Measurements from ENCODE around the gene TECPR2. TPM values are rescaled to one million over a fixed set of nuclear protein-coding genes. Genes with fewer than 3 reads are reported as not detected.
A peak's percentile ranks its signal among the peaks of the same experiment; 100 is the strongest.

Gene TECPR2
- total and polyA plus RNA-seq, 2 of the 13 experiments (the other 11 are each of a cell fraction or from before 2014, with no cell fraction given): 3.5 to 5.7 TPM

DNA sequence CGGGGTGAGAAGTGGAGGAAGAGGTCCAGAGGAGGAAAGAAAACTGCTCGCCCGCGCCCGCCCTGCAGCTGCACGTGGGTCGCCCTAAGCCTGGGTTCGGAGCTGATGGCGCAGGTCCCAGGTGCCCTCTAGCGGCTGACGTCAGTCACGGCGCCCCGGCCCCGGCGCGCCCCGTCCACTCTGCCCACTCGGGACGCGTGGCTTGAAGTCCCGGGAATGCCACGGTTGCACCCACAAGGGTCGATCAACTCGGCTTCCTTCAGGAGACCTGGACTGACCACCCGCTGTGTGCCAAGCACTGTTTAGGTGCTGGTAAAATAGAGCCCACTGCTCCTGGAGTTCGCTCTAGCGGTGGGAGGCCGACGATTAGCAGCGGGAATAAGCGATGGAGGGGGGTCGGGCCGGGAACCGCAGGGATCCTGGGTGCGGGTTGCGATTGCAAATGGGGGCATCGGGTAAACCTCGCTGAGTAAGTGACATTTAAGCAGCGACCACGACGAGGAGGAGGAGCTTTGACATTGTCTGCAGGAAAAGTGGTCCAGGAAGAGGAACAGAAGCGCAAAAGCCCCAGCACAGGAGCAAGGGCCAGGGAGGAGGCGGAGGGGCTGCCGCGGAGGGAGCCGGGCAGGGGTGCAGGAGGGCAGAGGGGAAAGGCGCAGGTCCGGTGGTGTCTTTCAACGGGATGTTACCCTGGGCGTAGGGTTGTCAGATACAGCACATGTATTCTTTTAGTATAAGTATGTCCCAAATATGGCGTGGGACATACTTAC is 48.3 kb upstream of the TECPR2 start (continued):
- no peak for TF ChIP-seq ZBTB49 (CRISPR knock-in tag; IDR thresholded peaks at IDR 0.05; ENCODE audit: borderline replicate concordance)
- peak; percentile 96 for TF ChIP-seq KDM5A (IDR thresholded peaks at IDR 0.05; ENCODE audit: borderline replicate concordance, low read length)
- TF ChIP-seq NCOA5 (CRISPR knock-in tag; IDR thresholded peaks at IDR 0.05): no peak
- TF ChIP-seq, protein P1, sequence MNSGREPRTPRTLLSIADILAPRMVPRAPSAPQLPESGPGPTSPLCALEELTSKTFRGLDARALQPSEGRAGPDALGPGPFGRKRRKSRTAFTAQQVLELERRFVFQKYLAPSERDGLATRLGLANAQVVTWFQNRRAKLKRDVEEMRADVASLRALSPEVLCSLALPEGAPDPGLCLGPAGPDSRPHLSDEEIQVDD (CRISPR knock-in tag; IDR thresholded peaks at IDR 0.05; ENCODE audit: borderline replicate concordance): no peak
- TF ChIP-seq ZNF792 (CRISPR knock-in tag; IDR thresholded peaks at IDR 0.05): peak; percentile 82; the same call in 1 of the 2 replicates
- TF ChIP-seq ZNF333 (CRISPR knock-in tag; IDR thresholded peaks at IDR 0.05; ENCODE audit: borderline replicate concordance): 0 out of 2 replicates have a peak, but pooled peaks have one; percentile 73
- no peak for TF ChIP-seq ZNF432 (CRISPR knock-in tag; IDR thresholded peaks at IDR 0.05; ENCODE audit: borderline replicate concordance)
- no peak for TF ChIP-seq SAFB2 (CRISPR knock-in tag; IDR thresholded peaks at IDR 0.05; ENCODE audit: borderline replicate concordance, low read depth)
- no peak for TF ChIP-seq EZH2 (conservative IDR thresholded peaks at IDR 0.05; ENCODE audit: low read depth, low read length)
- no peak for TF ChIP-seq FLYWCH1 (CRISPR knock-in tag; IDR thresholded peaks at IDR 0.05)
- no peak; the same call in 1 of the 2 replicates for TF ChIP-seq ZNF639 (CRISPR knock-in tag; conservative IDR thresholded peaks at IDR 0.05)
- peak; percentile 68 for TF ChIP-seq ZMYM3 (CRISPR knock-in tag; IDR thresholded peaks at IDR 0.05)
- no peak for TF ChIP-seq MIER3 (CRISPR knock-in tag; IDR thresholded peaks at IDR 0.05; ENCODE audit: borderline replicate concordance)
- peak; percentile 78 for TF ChIP-seq ZMYM2 (CRISPR knock-in tag; IDR thresholded peaks at IDR 0.05)
- TF ChIP-seq ZNF30 (CRISPR knock-in tag; IDR thresholded peaks at IDR 0.05): no peak
- 0 out of 2 replicates have a peak, but pooled peaks have one; percentile 61 for TF ChIP-seq TGIF2 (CRISPR knock-in tag; IDR thresholded peaks at IDR 0.05)
- no peak for TF ChIP-seq ZNF569 (CRISPR knock-in tag; IDR thresholded peaks at IDR 0.05; ENCODE audit: borderline replicate concordance)
- TF ChIP-seq ZNF781 (CRISPR knock-in tag; IDR thresholded peaks at IDR 0.05; ENCODE audit: borderline replicate concordance, not compliant biosample characterization): peak; percentile 78
- TF ChIP-seq ASH2L (IDR thresholded peaks at IDR 0.05; ENCODE audit: insufficient read length, low read depth, low read length): peak; percentile 72
- TF ChIP-seq ZSCAN21 (CRISPR knock-in tag; IDR thresholded peaks at IDR 0.05; ENCODE audit: borderline replicate concordance): 0 out of 2 replicates have a peak, but pooled peaks have one; percentile 47
- TF ChIP-seq, protein P2, sequence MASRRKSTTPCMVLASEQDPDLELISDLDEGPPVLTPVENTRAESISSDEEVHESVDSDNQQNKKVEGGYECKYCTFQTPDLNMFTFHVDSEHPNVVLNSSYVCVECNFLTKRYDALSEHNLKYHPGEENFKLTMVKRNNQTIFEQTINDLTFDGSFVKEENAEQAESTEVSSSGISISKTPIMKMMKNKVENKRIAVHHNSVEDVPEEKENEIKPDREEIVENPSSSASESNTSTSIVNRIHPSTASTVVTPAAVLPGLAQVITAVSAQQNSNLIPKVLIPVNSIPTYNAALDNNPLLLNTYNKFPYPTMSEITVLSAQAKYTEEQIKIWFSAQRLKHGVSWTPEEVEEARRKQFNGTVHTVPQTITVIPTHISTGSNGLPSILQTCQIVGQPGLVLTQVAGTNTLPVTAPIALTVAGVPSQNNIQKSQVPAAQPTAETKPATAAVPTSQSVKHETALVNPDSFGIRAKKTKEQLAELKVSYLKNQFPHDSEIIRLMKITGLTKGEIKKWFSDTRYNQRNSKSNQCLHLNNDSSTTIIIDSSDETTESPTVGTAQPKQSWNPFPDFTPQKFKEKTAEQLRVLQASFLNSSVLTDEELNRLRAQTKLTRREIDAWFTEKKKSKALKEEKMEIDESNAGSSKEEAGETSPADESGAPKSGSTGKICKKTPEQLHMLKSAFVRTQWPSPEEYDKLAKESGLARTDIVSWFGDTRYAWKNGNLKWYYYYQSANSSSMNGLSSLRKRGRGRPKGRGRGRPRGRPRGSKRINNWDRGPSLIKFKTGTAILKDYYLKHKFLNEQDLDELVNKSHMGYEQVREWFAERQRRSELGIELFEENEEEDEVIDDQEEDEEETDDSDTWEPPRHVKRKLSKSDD (CRISPR knock-in tag; IDR thresholded peaks at IDR 0.05; ENCODE audit: low read depth): no peak
- TF ChIP-seq CAMTA2 (CRISPR knock-in tag; IDR thresholded peaks at IDR 0.05; ENCODE audit: borderline replicate concordance): peak; percentile 94; the same call in 1 of the 2 replicates
